Activated gamma-delta T cell treated with anti-CD3 and anti-CD28 coated beads, Interleukin-2, amount 50 U/mL, for 16 hours (primary cell): ENCODE results near the gene PILRA.
"Not testable (repeated sequence)": the region's sequence is repeated elsewhere in the genome, so short reads cannot be mapped to it uniquely, and the experiment has no call there.

Source experiments
- DNase-seq: peaks from one replicate; pipeline ENCODE4 v3.0.0-alpha.2; 2020; ENCODE audit warnings: low read depth

The PILRA gene

DNA sequence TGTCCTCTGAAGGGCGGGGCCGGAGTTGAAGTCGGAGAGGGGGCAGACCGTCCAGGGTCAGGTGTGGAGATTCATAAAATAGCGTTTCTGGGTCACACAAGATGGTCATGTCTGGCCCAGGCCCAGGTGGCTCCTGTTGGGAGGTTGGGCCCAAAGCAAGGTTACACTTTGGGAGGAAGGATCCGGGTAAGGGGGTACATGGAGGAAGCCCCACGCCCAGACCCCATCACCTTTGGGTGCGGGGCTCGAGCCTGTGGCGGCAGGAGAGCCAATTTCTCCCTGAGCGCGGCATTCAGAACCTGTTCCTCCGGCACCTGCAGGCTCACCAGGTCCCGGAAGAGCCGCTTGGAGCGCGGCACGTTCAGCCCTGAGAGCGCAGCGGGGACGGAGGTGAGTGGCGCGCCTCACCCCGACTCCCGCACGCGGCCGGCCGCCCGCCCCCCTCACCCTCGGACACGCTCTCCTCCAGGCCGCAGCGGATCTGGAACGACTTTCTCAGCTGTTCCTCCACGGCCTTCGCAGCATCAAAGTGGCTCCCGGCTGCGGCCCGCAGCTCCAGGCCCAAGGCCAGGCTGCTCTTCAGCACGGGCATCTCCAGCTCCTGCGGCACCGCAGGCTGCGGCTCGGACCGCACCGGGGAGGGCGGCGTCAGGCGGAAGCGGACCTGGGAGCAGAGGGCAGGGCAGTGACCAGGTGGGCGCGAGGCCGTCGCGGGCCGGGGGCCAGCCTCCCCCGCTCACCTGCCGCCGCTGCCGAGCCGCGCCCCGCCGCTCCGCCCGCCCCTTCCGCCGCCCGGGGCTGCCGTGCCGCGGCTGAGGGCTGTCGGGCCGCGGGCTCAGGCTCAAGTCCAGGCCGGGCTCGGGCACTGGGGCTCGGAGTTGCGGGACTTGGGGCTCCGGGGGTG, 62.4 kb downstream of the PILRA start:
- DNase-seq = no peak

DNA sequence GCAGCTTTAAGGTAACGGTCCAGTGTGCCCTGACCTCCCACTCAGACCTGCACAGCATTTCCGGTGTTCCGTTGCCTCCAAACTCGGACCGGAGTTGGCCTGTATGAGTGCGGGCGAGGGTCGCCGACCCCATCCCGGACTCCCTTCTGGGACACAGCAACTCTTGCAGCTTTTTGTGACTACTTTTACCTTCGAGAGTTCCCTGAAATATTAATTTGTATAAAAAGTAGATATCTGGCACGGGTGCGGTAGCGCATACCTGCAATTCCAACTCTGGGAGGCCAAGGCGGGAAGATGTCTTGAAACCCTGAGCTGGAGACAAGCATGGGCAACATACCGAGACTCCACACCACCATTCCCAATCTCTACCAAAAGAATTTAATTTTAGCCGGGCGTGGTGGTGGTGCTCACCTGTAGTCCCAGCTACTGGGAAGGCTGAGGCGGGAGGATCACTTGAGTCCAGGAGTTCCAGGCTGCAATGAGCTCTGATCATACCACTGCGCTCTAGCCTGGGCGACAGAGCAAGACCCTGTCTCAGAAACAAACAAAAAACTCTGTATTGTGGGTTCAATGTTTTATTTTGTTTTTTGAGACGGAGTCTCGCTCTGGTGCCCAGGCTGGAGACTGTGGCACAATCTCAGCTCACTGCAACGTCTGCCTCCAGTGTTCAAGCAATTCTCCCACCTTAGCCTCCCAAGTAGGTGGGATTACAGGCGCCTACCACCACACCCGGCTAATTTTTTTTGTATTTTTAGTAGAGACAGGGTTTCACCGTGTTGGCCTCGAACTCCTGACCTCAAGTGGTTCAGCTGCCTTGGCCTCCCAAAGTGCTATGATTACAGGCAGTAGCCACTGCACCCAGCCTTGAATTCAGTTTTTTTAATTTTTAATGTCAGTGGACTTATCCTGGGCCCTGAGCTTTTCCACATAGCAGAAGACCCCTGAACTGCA, 64.1 kb downstream of the PILRA start:
- no peak for DNase-seq

DNA sequence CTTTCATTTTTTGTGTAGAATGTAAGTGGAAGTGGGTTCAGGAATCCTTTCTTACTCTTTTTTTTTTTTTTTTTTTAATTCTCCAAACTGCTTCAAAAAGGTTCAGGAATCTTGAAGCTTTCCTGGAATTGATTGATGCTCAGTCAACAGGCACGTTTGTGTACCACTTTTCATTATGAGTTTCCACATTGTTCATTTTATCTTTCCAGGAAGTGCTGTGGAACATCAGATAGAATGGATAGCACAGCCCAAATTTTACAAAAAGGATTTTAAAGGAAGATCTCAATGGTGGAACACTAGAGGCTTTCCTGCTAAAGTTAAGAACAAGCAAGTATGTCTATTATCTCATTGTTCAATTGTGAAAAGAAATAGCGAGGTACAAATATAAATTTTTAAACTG, 64.9 kb downstream of the PILRA start:
- DNase-seq = no peak

DNA sequence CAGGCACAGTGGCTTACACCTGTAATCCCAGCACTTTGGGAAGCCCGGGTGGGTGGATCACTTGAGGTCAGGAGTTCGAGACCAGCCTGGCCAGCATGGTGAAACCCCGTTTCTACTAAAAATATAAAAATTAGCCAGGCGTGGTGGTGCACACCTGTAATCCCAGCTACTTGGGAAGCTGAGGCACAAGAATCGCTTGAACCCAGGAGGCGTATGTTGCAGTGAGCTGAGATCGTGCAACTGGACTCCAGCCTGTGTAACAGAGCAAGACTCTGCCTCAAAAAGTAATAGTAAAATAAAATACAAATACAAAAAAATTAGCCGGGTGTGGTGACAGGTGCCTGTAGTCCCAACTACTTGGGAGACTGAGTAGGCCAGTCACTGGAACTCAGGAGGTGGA, 65.4 kb downstream of the PILRA start:
- not testable (repeated sequence) for DNase-seq

DNA sequence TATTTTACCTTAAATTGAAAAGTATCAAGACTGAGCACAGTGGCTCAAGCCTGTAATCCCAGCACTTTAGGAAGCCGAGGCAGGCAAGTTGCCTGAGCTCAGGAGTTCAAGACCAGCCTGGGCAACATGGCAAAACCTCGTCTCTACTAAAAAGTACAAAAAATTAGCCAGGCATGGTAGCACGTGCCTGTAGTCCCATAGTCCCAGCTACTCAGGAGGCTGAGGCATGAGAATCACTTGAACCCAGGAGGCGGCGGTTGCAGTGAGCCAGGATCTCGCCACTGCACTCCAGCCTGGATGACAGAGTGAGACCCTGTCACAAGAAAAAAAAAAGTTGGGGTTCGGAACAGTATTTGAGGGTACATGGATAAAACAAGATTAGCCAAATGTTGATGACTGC, 66.0 kb downstream of the PILRA start:
- DNase-seq = not testable (repeated sequence)

DNA sequence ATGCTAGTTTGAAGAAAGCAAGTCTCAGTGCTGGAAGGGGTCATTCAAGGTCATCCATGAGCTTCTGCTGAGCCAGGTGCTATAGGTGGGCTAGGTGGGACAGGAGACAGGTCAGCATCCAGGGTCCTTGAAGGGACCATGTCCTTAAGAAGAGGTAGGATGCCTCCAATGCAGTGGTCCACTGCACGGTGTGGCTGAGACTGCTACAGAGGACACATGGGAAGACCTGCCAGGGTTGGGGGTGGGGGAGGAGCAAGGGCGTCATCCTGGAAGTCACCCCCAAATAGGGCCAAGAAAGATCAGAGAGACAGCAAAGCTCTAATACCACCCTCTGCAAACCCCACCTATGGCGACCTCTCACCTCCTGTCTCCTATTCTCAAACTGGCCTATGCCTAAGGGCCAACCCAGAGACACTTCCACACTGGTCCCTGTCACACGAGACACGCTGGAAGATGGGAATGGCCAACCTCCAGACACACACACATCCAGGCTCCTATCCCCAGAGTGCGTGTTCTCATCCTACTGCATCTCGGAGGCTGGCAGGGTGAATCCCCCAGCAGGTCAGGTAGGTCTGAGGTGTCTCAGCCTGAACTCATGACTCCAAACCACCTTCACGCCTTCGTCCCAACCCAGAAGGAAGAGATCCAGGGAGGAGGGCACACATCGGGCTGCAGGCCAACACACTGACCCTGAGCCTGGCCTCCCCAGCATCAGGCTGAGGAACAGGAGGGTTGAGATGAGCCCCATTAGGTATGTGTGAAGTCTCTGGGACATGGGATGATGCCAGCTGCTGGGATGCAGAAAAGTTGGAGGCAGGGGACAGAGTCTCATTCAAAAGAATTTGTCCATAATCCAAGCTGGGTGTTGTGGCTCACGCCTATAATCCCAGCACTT, 68.6 kb downstream of the PILRA start:
- DNase-seq = no peak

DNA sequence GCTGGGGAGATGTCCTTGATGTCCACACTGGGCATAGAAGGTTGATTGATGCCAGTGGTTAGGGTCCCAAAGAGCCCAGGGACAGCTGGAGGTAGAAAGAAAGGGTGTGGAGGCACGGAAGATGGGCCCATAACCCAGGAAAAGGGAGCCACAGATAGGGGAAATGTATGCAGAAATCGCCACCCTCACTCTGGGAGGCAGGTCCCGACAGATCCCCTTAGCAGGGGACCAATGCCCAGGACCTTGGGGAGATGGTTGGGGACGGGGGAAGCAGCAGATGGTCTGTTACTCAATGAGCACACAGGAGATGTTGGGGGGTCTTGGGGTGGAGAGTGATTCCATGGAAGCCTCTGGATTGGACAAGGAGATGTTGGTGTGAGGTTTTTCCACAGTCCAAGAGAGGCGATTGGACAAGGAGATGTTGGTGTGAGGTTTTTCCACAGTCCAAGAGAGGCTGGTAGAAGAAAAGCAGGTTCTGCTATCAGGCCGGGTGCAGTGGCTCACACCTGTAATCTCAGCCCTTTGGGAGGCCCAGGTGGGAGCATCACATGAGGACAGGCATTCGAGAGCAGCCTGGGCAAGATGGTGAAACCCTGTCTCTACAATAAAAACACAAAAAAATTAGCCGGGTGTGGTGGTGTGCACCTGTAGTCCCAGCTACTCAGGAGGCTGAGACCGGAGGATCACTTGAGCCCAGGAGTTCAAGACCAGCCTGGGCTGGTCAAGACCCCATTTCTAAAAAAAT, 70.0 kb downstream of the PILRA start:
- DNase-seq = no peak

DNA sequence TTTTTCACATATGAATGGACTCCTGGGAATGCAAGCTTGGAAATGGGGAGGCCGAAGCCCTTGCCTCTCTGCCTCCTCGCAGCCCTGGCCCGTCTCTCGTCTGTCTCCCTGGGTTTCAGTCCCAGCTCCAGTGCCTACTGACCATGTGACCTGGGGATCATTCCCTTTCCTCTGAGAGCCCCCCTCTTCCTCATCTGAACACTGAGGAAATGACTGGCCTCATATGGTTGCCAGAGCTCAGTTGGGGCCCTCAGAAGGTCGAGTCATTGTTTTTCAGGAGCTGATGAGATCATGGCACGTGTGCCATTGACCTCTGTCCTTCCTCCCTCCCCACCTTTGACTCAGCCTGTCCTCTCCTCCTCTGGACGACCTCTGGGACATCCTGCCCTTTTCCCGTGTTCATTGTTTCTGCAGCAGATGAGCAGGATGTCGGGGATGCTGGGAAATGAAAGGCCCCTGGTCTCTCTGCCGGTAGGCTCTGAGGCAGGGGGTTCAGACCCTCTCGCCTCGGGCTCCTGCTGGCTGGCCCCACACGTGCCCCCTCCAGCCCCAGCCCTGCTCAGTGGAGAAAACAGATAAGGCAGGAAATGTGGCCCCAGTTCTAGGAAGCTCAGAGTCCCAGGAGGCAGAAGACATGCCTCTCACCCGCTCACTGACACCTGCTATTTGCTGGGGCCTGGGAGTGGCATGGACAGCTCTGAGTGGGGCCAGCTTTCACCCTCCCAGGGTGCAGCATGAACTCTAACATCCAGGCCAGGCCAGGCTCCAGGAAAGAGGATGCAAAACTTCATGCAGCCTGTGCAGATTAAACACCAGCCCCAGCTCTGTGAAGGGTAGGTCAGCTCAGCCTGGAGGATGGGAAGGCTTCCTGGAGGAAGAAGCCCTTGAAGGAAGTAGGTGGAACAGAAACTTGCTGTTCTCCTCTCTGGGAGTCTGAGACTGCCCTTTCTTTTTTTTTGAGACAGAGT, 71.3 kb downstream of the PILRA start:
- DNase-seq = no peak

DNA sequence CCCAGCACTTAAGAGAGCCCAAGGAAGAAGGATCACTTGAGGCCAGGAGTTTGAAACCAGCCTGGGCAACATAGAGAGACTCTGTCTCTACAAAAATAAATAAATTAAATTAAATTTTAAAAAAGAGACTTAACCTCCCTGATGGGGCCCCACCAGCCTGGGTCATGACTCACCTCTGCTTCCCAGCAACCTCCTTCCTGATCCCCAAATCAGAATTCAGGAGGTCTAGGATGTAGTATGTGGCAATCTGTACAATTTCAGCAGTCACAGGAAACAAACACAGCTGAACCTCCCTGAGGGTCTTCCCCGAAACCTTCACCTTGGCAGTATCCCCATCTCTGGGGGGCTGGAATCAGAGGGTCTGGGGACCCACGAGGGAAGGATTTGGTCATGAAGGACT, 72.8 kb downstream of the PILRA start:
- DNase-seq = no peak

DNA sequence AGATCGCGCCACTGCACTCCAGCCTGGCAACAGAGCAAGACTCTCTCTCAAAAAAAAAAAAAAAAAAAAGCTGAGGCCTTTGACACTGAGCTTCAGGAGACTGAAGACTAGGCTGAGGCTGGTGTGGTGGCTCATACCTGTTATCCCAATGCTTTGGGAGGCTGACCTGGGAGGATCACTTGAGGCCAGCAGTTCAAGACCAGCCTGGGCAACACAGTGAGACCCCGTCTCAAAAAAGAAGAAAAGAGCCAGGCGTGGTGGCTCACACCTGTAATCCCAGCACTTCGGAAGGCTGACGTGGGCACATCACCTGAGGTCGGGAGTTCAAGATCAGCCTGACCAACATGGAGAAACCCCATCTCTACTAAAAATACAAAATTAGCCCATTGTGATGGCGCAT, 74.1 kb downstream of the PILRA start:
- not testable (repeated sequence) for DNase-seq

DNA sequence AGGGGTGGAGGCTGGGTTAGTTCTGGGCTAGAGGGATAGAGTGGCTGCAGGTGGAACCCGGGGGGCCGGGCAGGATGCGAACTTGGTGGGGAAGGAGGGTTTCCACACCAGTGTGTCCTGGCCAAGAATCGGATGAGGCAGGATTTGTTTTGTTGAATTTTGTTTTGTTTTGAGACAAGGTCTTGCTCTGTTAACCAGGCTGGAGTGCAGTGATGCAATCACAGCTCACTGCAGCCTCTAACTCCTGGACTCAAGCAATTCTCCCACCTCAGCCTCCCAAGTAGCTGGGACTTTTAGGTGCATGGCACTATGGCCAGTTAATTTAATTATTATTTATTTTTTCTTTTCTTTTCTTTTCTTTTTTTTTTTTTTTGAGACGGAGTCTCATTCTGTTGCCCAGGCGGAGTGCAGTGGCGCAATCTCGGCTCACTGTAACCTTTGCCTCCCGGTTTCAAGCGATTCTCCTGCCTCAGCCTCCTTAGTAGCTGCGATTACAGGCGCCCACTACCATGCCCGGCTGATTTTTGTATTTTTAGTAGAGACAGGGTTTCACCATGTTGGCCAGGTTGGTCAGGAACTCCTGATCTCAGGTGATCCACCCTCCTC, 76.0 kb downstream of the PILRA start:
- no peak for DNase-seq
